AG04449 (cell line): Measurements from ENCODE around the gene SARM1.

Source experiments
- CTCF ChIA-PET: fragments of 350-600 bp; formaldehyde crosslinking; extraction: SDS; loops from one replicate; lab custom pipeline; 2021; ENCODE audit warnings: antibody characterized with exemption; lab: Yijun Ruan, JAX
- POLR2A ChIA-PET: fragments of 400-600, 350-600 bp; formaldehyde crosslinking; extraction: SDS; loops from one replicate; lab custom pipeline; 2020; ENCODE audit warnings: antibody characterized with exemption, inconsistent platforms; lab: Yijun Ruan, JAX
- DNase-seq: peaks from one replicate; pipeline ENCODE4 v3.0.0-alpha.2; 2010; ENCODE audit warnings: low read depth, low spot score
- H3K4me3 ChIP-seq: 2 replicates; pipeline ENCODE4 v1.5.1; 2011; ENCODE audit warnings: low read depth, mild to moderate bottlenecking, control low read depth, low read length
- CTCF ChIP-seq: IDR thresholded peaks from one replicate; pipeline ENCODE4 v1.5.1; 2011; ENCODE audit warnings: mild to moderate bottlenecking, moderate library complexity, low read length, control low read depth, inconsistent platforms; ENCODE audit not compliant: insufficient read depth; ENCODE audit errors: missing control alignments

SARM1 gene

GRCh38 chr17:28396635-28397239, 25.2 kb downstream of the SARM1 start:
- ChIA-PET POLR2A (no interaction called here), CTCF (interaction anchor here (0.9 kb wide), 1 partner anchor 10 kb away, joined by 3 read pairs; no protein-coding TSS in a partner anchor)
- TF ChIP-seq CTCF, result no peak
- no peak overlapping the region for H3K4me3 ChIP-seq
- DNase-seq, result no peak

GRCh38 chr17:28397275-28397674, 25.8 kb downstream of the SARM1 start:
- ChIA-PET CTCF (interaction anchor here (0.9 to 5.0 kb wide), 3 partner anchors 9 to 47 kb away, joined by 3 to 30 read pairs (median 3); no protein-coding TSS in a partner anchor), POLR2A (no interaction called here)
- DNase-seq, result no peak
- TF ChIP-seq CTCF, result no peak
- H3K4me3 ChIP-seq, result no peak overlapping the region

GRCh38 chr17:28397687-28398279, 26.3 kb downstream of the SARM1 start:
- DNase-seq, result no peak
- no peak overlapping the region for H3K4me3 ChIP-seq
- no peak for TF ChIP-seq CTCF
- ChIA-PET POLR2A (no interaction called here), CTCF (interaction anchor here (0.9 to 5.0 kb wide), 3 partner anchors 9 to 48 kb away, joined by 3 to 30 read pairs (median 3); no protein-coding TSS in a partner anchor)

GRCh38 chr17:28398280-28398981, 26.9 kb downstream of the SARM1 start:
- ChIA-PET CTCF (interaction anchor here (1.0 to 5.0 kb wide), 3 partner anchors 18 to 49 kb away, joined by 3 to 30 read pairs (median 3); no protein-coding TSS in a partner anchor), POLR2A (no interaction called here)
- no peak for DNase-seq
- no peak for TF ChIP-seq CTCF
- no peak overlapping the region for H3K4me3 ChIP-seq

- no peak overlapping the region for H3K4me3 ChIP-seq
- POLR2A ChIA-PET, result no interaction called here
- DNase-seq, result no peak
- CTCF ChIA-PET, result interaction anchor here (0.9 to 5.0 kb wide), 2 partner anchors 9 to 16 kb away, joined by 3 to 30 read pairs; no protein-coding TSS in a partner anchor
- TF ChIP-seq CTCF, result no peak
Observed at GRCh38 chr17:28399808-28400207, 28.3 kb downstream of the SARM1 start.

GRCh38 chr17:28402224-28402630, 30.7 kb downstream of the SARM1 start:
- DNase-seq, result no peak
- CTCF ChIA-PET, result interaction anchor here (1.6 to 5.0 kb wide), 2 partner anchors 13 to 14 kb away, joined by 4 to 30 read pairs; no protein-coding TSS in a partner anchor
- TF ChIP-seq CTCF, result no peak
- H3K4me3 ChIP-seq, result no peak overlapping the region
- POLR2A ChIA-PET, result no interaction called here
